Thymus (tissue), 14 donors: ENCODE data around the gene SWI5. TPM values are rescaled to one million over a fixed set of nuclear protein-coding genes. Genes with fewer than 3 reads are reported as not detected.
A peak's percentile ranks its signal among the peaks of the same experiment; 100 is the strongest.
"Not testable (repeated sequence)": the region's sequence is repeated elsewhere in the genome, so short reads cannot be mapped to it uniquely, and the experiment has no call there.

Source experiments
- DNase-seq, 9 donors: peaks; one replicate each; pipeline ENCODE4 v3.0.0-alpha.2; 2013; ENCODE audit warnings: low spot score in 9 of 9, low read depth in 6 of 9, missing footprints in 1 of 9
- H3K27ac ChIP-seq, 2 donors: one replicate each; pipeline ENCODE4 v1.5.1; 2013; ENCODE audit warnings: control low read depth in 1 of 2, low read depth in 1 of 2, low read length in 1 of 2, mild to moderate bottlenecking in 1 of 2, moderate library complexity in 1 of 2
- H3K27me3 ChIP-seq, 2 donors: one replicate each; pipeline ENCODE4 v1.5.1; 2013; ENCODE audit warnings: low read length in 1 of 2; ENCODE audit not compliant: control insufficient read depth in 2 of 2, insufficient read depth in 1 of 2
- H3K36me3 ChIP-seq, 2 donors: one replicate each; pipeline ENCODE4 v1.5.1; 2013; ENCODE audit warnings: low read length in 1 of 2, mild to moderate bottlenecking in 1 of 2, moderate library complexity in 1 of 2; ENCODE audit not compliant: control insufficient read depth in 2 of 2, insufficient read depth in 2 of 2
- H3K4me1 ChIP-seq, 2 donors: one replicate each; pipeline ENCODE4 v1.5.1; 2013; ENCODE audit warnings: low read length in 2 of 2; ENCODE audit not compliant: control insufficient read depth in 2 of 2, insufficient read depth in 2 of 2
- H3K4me3 ChIP-seq, 2 donors: one replicate each; pipeline ENCODE4 v1.5.1; 2013; ENCODE audit warnings: low read length in 2 of 2, control low read depth in 1 of 2, mild to moderate bottlenecking in 1 of 2
- H3K9me3 ChIP-seq, 2 donors: one replicate each; pipeline ENCODE4 v1.5.1; 2013; ENCODE audit warnings: low read length in 1 of 2, mild to moderate bottlenecking in 1 of 2; ENCODE audit not compliant: control insufficient read depth in 2 of 2, insufficient read depth in 1 of 2
- WGBS: extraction: QIAGEN DNeasy Blood & Tissue Kit; methylation state at CpG from one replicate; pipeline ENCODE4 v1.1.7; 2013; 5-methylcytosine and 5-hydroxymethylcytosine counted together
- long read RNA-seq, 10 donors: transcript quantifications; one replicate each; lab custom pipeline, GENCODE V29; 2026
- polyA plus RNA-seq: library from polyadenylated mRNA; stranded (reverse); fragments of 200-250 nt; gene quantifications from one replicate; pipeline ENCODE4 v1.2.3, GENCODE V29; 2013
- total RNA-seq: library from RNA; stranded (reverse); fragments of 120-200 nt; gene quantifications from one replicate; pipeline ENCODE4 v1.2.4, GENCODE V29; 2013
- donor health status: healthy.

Gene SWI5
- total RNA-seq = 25.9 TPM
- polyA plus RNA-seq = 26.3 TPM
- long read RNA-seq, donor 1 = 0 reads
- long read RNA-seq, donor 2 = 0 reads
- long read RNA-seq, donor 3, transcript SWI5-203 (5 exons, 763 nt) = major isoform, 9 of 9 reads
- long read RNA-seq, donor 3, partial matches to known transcripts = 0 of 9 reads
- long read RNA-seq, donor 3, other reads (novel, unspliced or antisense) = 0 of 9 reads
- long read RNA-seq, donor 4, partial matches to known transcripts = 0 of 4 reads
- long read RNA-seq, donor 4, other reads (novel, unspliced or antisense) = 0 of 4 reads
- long read RNA-seq, donor 5, transcript SWI5-203 (5 exons, 763 nt) = major isoform, 15 of 15 reads
- long read RNA-seq, donor 5, partial matches to known transcripts = 0 of 15 reads
- long read RNA-seq, donor 5, other reads (novel, unspliced or antisense) = 0 of 15 reads
- long read RNA-seq, donor 6, transcript SWI5-203 (5 exons, 763 nt) = major isoform, 13 of 13 reads
- long read RNA-seq, donor 6, partial matches to known transcripts = 0 of 13 reads
- long read RNA-seq, donor 6, other reads (novel, unspliced or antisense) = 0 of 13 reads
- long read RNA-seq, donor 7, transcript SWI5-203 (5 exons, 763 nt) = major isoform, 12 of 15 reads
- long read RNA-seq, donor 7, partial matches to known transcripts = 0 of 15 reads
- long read RNA-seq, donor 7, other reads (novel, unspliced or antisense) = 0 of 15 reads
- long read RNA-seq, donor 8, partial matches to known transcripts = 0 of 3 reads
- long read RNA-seq, donor 8, other reads (novel, unspliced or antisense) = 0 of 3 reads
- long read RNA-seq, donor 9, partial matches to known transcripts = 0 of 6 reads
- long read RNA-seq, donor 9, other reads (novel, unspliced or antisense) = 0 of 6 reads
- long read RNA-seq, donor 10, transcript SWI5-203 (5 exons, 763 nt) = major isoform, 6 of 8 reads
- long read RNA-seq, donor 10, partial matches to known transcripts = 0 of 8 reads
- long read RNA-seq, donor 10, other reads (novel, unspliced or antisense) = 0 of 8 reads

- H3K9me3 ChIP-seq = no peaks in the 10 kb centered on the region
- DNase-seq = peak; percentile 100
- WGBS = under 1% methylated on average over 38 of the region's 38 CpGs
- peaks cover 16 to 18% of the 10 kb centered on the region in 2 donors for H3K36me3 ChIP-seq
- H3K27me3 ChIP-seq = no peaks in the 10 kb centered on the region
- H3K4me1 ChIP-seq = peaks cover 15 to 43% of the 10 kb centered on the region in 2 donors
- H3K27ac ChIP-seq = peak within 1 kb of the TSS; percentile 73 to 85
- peak within 1 kb of the TSS; percentile 90 to 91 for H3K4me3 ChIP-seq
Measured at GRCh38 chr9:128276008-128276573, at the start of gene SWI5. Gene SWI5, plus strand, starts transcription at chr9:128276276.

- H3K4me1 ChIP-seq = no peaks in the 10 kb centered on the region
- H3K4me3 ChIP-seq = no peak overlapping the region
- no peaks in the 10 kb centered on the region for H3K9me3 ChIP-seq
- H3K27ac ChIP-seq = no peak overlapping the region
- H3K36me3 ChIP-seq = no peaks in the 10 kb centered on the region
- H3K27me3 ChIP-seq = no peaks in the 10 kb centered on the region
- WGBS = 91% methylated on average over 5 of the region's 5 CpGs
- DNase-seq = no peak
Measured at GRCh38 chr9:128226412-128226801, 49.7 kb upstream of the SWI5 start.

- WGBS = 94% methylated on average over 7 of the region's 7 CpGs
- not testable (repeated sequence) for H3K27me3 ChIP-seq, H3K4me1 ChIP-seq, H3K27ac ChIP-seq, H3K36me3 ChIP-seq, H3K4me3 ChIP-seq, DNase-seq, H3K9me3 ChIP-seq
Measured at GRCh38 chr9:128230897-128231296, 45.2 kb upstream of the SWI5 start.

- DNase-seq = no peak
- H3K36me3 ChIP-seq = no peaks in the 10 kb centered on the region
- no peaks in the 10 kb centered on the region for H3K27me3 ChIP-seq
- no peak overlapping the region for H3K27ac ChIP-seq
- H3K4me3 ChIP-seq = no peak overlapping the region
- no peaks in the 10 kb centered on the region for H3K9me3 ChIP-seq
- WGBS = 90% methylated on average over 16 of the region's 16 CpGs
- H3K4me1 ChIP-seq = no peaks in the 10 kb centered on the region
Measured at GRCh38 chr9:128231638-128232527, 44.2 kb upstream of the SWI5 start.

- Histone ChIP-seq H3K9me3 (no peaks in the 10 kb centered on the region), H3K36me3 (no peaks in the 10 kb centered on the region), H3K27ac (no peak overlapping the region), H3K4me1 (no peaks in the 10 kb centered on the region), H3K27me3 (no peaks in the 10 kb centered on the region), H3K4me3 (no peak overlapping the region)
- DNase-seq = no peak
- WGBS = 94% methylated on average over 22 of the region's 22 CpGs
Measured at GRCh38 chr9:128232528-128233428, 43.3 kb upstream of the SWI5 start.

- Histone ChIP-seq H3K4me3 (no peak overlapping the region), H3K27ac (no peak overlapping the region), H3K36me3 (no peaks in the 10 kb centered on the region), H3K9me3 (no peaks in the 10 kb centered on the region), H3K27me3 (no peaks in the 10 kb centered on the region), H3K4me1 (no peaks in the 10 kb centered on the region)
- 93% methylated on average over 28 of the region's 28 CpGs for WGBS
- no peak for DNase-seq
Measured at GRCh38 chr9:128233817-128234406, 42.2 kb upstream of the SWI5 start.

- DNase-seq = no peak
- Histone ChIP-seq H3K27ac (no peak overlapping the region), H3K36me3 (no peaks in the 10 kb centered on the region), H3K9me3 (no peaks in the 10 kb centered on the region), H3K4me3 (no peak overlapping the region), H3K4me1 (peaks cover 3 to 37% of the 10 kb centered on the region in 2 donors), H3K27me3 (peaks cover 0 to 3% of the 10 kb centered on the region in 2 donors)
- 97% methylated on average over 4 of the region's 4 CpGs for WGBS
Measured at GRCh38 chr9:128242124-128242523, 34.0 kb upstream of the SWI5 start.
